Raji (cell line): Measurements from ENCODE around the gene TENM4.

Source experiments
- POLR2A ChIP-seq: IDR thresholded peaks from 2 replicates; pipeline ENCODE4 v1.6.1; 2011; ENCODE audit warnings: low read depth, low read length, control low read depth; ENCODE audit not compliant: insufficient read depth

Gene TENM4

GRCh38 chr11:78929207-78929905 lies 511.5 kb downstream of the TENM4 start:
- no peak for TF ChIP-seq POLR2A

DNA sequence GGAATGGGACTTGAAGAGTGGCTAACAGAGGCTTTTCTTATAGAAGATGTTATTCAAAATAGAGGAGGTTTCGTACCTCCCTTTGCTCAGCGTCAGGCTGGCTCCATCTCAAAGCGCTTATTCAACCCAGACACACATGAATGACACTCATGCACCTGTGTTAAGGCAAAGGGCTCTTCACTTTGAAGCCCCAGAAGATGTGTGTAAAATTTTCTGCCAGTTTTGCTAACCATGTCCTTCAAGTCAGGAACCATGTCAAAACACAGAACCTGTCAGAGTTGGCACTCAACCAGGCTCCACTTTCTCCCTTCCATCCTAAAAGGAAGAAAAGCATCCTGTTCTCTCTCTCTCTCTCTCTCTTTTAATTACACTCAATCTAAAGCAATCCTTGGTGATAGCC lies 513.3 kb downstream of the TENM4 start:
- TF ChIP-seq POLR2A, result no peak

DNA sequence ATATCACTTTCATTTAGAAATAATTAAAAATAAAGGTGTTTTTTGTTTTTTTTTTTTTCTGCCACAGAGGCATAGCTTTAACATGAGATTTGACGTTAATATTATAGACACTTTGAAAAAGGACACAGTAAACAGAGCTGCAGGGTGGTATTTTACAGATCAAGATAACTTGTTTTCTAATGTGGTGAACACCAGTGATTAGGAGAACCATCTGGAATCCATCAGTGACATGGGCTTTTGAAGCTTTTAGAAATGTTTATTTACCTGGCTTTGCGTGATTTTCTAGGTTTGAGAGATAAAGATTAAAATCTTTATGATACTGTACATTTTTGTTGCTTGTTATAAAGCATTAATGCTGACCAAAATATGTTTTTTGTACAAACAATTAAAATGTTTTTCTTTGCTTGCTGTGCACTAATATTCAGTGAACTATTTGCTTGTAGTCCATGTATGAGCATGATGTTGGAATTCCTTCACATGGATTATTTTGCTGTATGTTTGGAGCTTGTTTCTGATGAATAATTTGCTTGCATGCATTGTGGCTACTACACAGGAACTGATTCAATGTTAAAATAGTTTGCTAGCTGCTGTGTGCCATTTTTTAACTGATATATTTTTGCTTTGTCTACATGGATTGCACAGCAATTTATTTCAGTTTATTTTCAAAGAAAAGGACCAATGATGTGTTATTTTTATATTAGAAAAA lies 514.0 kb downstream of the TENM4 start:
- no peak for TF ChIP-seq POLR2A

GRCh38 chr11:78925387-78925786 lies 515.4 kb downstream of the TENM4 start:
- TF ChIP-seq POLR2A, result no peak

GRCh38 chr11:78922859-78923625 lies 517.8 kb downstream of the TENM4 start:
- no peak for TF ChIP-seq POLR2A

- no peak for TF ChIP-seq POLR2A
Measured at GRCh38 chr11:78921509-78921908, 519.3 kb downstream of the TENM4 start.

- no peak for TF ChIP-seq POLR2A
Measured at GRCh38 chr11:78920329-78920728, 520.5 kb downstream of the TENM4 start.

DNA sequence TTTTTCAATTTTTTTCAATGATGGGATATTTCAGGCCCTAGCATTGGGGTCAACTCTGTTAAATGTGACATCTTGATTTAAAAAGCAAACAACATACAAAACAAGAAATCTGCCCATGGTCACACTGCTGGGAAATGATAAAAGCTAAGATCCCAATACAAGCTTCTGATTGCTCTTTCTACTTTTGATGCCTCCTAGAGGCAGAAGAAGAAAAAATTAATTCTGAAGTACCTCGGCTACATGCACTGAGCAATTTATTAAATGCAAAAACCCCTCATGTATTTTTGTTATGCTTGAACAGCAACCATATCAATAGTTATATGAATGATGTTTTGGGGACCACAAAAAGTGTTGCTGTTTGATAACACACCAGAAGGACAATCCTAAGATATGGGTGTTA lies 524.1 kb downstream of the TENM4 start:
- no peak for TF ChIP-seq POLR2A

DNA sequence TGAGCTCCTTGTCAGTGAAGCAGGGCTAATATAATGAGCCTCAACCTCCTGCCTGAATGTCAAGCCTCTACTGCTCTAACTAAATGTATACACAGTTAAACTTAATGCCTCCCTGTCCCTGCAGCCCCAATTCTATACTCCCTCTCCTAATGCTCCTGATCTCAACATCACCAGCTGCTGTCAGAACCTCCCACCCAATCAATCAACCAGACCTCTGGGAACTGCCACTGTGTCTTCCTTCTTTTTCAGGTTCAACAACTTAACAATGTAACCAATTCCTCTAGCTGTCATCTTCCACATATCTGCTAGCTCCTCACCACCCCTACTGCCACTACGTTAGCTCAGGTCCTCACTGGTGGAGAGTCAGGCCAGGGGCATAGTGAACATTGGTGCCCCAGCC lies 526.3 kb downstream of the TENM4 start:
- no peak for TF ChIP-seq POLR2A

GRCh38 chr11:78912778-78913177 lies 528.1 kb downstream of the TENM4 start:
- TF ChIP-seq POLR2A, result no peak

DNA sequence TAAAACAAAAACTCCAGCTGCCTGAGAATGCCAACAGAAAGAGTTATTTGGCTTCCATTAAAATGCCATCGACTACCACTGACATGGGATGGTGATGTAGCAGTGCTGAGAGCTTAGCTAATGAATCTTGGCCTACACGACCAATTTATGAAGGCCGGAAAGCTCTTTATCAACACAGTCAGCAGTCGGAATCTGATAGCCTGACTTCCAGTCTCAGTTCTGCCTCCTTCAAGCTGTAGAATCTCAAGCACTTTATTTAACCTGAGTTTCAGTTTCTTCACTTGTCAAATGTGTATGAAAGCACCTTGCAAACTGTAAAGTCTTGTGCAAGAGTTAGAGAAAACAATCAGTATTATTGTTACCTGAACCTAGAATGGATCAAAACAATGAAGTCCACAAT lies 530.5 kb downstream of the TENM4 start:
- no peak for TF ChIP-seq POLR2A

DNA sequence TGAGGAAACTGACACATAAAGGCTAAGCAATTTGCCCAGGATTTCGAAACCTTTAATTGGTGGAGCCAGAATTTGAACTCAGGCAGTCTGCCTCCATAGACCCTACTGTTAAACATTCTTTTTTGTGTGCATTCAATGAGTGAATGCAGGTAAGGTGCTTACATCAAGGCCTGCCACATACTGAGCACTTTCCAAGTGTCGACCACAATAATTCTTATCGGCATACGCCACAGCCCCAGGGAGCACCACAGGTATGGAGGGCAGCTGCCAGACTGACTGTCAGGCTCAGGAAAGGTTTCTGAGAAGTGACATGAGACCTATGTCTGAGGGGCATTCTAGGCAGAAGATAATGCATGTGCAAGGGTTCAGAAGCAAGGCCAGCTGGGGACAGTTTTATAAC lies 531.4 kb downstream of the TENM4 start:
- no peak for TF ChIP-seq POLR2A

DNA sequence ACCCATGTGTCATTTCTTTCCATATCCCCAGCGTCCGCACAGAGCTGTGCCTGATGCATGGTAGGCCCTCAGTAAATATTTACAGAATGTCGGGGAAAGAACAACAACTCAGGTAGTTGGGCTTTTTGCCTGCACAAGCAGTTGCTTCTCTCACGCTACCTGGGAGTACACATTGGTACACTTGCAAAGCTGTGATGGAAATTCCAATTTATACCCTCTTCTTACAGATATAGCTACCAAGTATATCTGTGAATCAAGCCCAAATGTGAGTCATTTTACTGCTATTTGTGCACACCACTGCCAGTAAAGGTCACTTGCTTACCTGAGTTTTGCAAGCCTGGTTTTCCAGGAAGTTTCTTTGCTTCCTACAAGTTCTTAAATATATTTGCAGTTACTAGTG lies 533.2 kb downstream of the TENM4 start:
- no peak for TF ChIP-seq POLR2A

DNA sequence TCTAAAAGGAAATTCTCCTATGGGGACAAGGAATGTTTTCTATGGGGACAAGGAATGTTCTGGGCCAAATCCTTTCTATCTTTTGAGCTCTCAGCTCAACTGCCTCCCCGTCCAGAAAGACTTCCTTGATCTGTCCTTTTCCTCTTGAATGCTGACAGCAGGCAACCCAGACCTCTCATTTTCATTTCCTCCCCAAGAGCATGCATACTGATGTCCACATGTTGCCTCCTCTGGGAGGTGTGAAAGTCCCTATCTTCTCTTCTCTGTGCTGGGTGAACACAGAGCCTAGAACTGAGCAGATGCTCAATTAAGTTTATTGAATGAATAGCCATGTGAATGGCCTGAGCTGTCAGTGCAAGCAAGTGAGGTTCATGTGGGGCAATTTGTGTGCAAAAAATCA lies 534.3 kb downstream of the TENM4 start:
- TF ChIP-seq POLR2A, result no peak

DNA sequence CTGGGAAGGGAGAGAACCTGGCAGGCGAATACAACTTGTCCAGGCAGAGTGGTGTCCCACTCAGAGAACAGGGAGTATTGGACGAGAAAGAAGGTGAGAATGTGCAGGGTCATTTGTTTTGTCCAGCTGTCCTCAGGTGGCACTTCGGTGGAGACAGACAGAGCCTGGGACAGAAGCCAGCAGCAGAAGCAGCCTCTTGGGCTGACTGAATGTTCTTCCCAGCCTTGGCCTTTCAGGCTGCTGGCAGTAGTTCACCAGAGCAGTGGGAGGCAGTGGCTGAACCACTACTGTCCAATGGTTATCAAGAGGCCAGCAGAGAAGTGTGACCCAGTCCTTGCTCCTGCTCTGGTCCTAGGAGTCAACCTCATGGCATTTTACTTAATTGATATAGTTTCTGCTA lies 535.1 kb downstream of the TENM4 start:
- TF ChIP-seq POLR2A, result no peak
